GM18505 (cell line): ENCODE results near the gene CMTM7.
"Not testable (repeated sequence)": the region's sequence is repeated elsewhere in the genome, so short reads cannot be mapped to it uniquely, and the experiment has no call there.

Source experiments
- ATAC-seq: cut with Tn5 transposase; IDR thresholded peaks from one replicate; pipeline ENCODE4 v1.9.1; 2021; ENCODE audit not compliant: unreplicated experiment
- POLR2A ChIP-seq: IDR thresholded peaks from 4 replicates; pipeline ENCODE4 v1.6.1; 2011; ENCODE audit warnings: borderline replicate concordance; ENCODE audit not compliant: insufficient read depth, insufficient read length; ENCODE audit errors: extremely low read depth

The CMTM7 gene

GRCh38 chr3:32371461-32372212 lies 20.0 kb upstream of the CMTM7 start:
- TF ChIP-seq POLR2A = no peak
- no peak for ATAC-seq

DNA sequence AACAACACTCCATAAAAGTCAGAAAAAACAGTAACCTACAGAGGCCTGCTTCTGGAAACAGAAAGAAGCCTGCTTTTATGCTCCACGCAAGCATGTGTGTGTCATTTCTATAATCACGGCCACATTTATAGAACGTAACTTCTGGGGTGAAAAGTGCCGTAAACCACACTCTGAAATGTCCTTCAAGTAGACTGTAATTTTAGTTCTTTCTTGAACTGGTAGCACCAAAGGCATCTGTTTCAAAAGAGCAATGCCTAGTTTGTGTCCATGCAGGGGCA lies 19.5 kb upstream of the CMTM7 start:
- no peak for TF ChIP-seq POLR2A
- ATAC-seq = no peak

DNA sequence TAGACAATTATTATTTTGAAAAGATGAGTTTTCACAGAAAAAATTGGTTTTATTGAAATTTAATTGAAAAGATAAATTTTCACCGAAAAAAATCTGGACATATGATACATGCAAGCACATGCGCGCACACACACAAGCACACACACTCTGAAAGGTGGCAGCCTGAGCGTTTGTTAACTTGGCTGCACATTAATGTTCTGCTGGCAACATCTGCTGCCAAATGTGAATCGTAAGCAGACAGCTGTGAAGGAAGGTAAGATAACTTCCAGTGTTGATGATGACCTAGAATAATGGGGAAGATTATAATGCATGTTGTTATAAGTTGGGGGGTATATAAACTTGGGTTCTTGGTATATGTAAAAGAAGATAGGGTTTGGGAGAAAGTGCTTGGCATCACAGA lies 18.4 kb upstream of the CMTM7 start:
- no peak for TF ChIP-seq POLR2A
- ATAC-seq = no peak

- no peak for TF ChIP-seq POLR2A
- ATAC-seq = no peak
Observed at GRCh38 chr3:32373844-32374243, 17.8 kb upstream of the CMTM7 start.

DNA sequence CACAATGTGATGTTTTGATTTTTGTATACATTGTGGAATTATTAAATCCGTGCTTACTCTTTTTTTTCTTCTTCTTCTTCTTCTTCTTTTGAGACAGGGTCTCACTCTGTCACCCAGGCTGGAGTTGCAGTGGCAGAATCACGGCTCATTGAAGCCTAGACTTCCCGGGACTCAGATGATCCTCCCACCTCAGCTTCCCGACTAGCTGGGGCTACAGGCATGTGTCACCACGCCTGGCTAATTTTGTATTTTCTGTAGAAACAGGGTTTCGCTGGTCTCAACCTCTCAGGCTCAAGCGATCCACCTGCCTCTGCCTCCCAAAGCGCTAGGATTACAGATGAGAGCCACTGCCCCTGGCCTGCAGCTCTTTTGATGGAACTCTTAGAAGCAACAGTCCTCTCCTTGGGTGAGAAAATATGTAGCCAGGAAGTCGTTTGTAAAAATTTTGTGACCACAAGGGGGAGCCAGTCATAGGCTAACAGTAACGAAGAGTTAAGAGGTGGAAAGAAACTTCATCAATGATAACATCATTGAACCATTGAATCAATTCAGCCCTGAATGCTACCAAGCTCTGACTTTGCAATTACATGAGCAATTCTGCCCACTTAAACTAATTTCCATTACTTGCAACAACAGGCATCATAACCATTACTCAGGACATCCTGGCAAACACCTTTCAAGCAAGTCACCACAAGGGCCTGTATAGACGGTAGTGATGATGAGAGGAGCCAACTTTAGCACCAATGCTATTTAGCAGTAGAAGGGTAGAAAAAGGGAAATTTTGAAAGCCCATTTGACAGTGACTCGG lies 16.7 kb upstream of the CMTM7 start:
- no peak for ATAC-seq
- TF ChIP-seq POLR2A = no peak

- no peak for ATAC-seq
- no peak for TF ChIP-seq POLR2A
Observed at GRCh38 chr3:32375596-32375930, 16.1 kb upstream of the CMTM7 start.

DNA sequence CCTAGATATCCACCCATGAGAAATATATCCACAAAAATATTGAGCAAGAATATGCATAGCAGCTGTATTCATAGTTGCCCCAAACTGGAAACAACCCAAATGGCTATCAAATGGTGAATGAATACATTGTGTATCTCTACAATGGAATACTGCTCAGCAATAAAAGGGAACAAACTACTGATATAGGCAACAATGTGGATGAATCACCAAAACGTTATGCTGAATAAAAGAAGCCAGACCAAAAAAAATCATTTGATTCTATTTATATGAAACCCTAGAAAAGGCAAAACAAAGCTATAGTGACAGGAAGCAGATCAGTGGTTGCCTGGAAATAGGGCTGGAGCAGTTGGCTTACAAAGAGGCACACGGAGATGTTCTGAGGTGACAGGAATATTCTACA lies 15.5 kb upstream of the CMTM7 start:
- ATAC-seq = no peak

DNA sequence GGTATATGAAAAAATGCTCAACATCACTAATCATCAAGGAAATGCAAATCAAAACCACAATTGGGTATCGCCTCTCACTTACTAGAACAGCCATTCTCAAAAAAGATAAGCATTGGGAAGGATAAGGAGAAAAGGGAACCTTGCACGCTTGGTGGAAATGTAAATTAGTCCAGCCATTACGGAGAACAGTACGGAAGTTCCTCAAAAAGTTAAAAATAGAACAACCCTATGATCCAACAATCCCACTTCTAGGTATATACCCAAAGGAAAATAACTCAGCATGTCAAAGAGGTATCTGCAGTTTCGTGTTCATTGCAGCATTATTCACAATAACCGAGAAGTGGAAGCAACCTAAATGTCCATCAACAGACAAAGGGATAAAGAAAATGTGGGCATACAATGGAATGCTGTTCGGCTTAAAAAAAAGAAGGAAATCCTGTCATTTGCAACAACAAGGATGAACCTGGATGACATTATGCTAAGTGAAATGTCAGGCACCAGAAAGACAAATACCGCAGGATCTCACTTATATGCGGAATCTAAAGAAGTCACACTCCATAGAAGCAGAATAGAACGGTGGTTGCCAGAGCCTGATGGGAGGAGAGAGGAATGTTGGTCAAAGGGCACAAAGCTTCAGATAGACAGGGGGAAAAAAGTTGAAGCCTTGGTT lies 11.7 kb upstream of the CMTM7 start:
- TF ChIP-seq POLR2A = no peak
- no peak for ATAC-seq

More for the DNA sequence above, 15.5 kb upstream of the CMTM7 start:
- TF ChIP-seq POLR2A = no peak

DNA sequence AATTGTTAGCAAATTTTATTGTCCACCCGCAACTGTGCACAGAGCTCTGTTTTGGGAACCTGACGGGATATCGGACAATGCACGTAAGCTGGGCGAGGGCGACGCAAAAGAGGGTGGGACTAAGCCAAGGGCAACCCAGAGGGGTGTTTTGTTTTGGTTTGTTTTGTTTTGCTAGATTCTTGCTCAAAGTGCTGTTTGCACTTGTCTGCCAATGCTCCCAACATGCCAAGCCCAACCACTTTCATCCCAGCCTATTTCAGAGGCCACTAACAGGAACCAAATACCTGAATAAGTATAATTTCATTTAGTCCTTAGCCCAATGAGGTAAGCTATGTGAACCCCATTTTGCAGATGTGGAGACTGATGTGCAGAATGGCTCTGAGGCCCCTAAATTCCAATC lies 9.7 kb upstream of the CMTM7 start:
- TF ChIP-seq POLR2A = no peak
- ATAC-seq = no peak

GRCh38 chr3:32383136-32383711 lies 8.4 kb upstream of the CMTM7 start:
- TF ChIP-seq POLR2A = no peak
- ATAC-seq = no peak

DNA sequence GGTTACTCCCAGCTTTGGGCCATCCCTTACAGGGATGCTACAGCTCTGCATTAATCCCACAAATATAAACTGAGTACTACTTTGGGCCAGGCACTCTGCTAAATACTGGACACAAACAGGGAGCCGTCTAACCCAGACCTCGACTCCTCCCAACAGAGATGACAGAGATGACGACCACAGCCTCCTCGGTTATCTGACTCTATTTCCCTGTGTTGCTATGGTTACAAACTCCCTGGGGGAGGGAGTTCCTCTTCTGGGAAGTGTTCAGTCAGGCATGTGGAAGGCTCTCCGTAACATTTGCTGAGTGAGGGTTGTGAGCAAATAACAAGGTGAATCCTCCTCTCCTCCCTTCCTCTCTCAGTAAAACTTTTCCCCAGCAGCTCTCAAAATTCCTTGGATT lies 6.7 kb upstream of the CMTM7 start:
- no peak for TF ChIP-seq POLR2A

GRCh38 chr3:32387512-32387911 lies 4.1 kb upstream of the CMTM7 start:
- TF ChIP-seq POLR2A = no peak
- ATAC-seq = no peak

More for the DNA sequence above, 6.7 kb upstream of the CMTM7 start:
- ATAC-seq = no peak

DNA sequence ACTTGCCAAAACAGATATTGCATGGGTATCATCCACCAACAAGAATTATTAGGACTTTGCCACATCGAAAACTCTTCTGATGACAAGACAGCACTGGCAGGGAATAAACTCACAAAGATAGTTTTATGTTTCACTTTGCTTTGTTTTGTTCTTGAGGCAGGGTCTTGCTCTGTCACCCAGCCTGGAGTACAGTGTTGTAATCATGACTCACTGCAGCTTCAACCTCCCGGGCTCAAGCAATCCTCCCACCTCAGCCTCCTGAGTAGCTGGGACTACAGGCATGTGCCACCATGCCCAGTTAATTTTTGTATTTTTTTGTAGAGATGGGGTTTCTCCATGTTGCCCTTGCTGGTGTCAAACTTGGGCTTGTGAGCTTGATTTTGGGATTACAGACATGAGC lies 2.1 kb upstream of the CMTM7 start:
- ATAC-seq = not testable (repeated sequence)
